Endothelial cell of umbilical vein (primary cell): Measurements from ENCODE around the gene ZDHHC14. TPM values are rescaled to one million over a fixed set of nuclear protein-coding genes. Genes with fewer than 3 reads are reported as not detected.

Source experiments
- BruUV-seq: library from RNA; stranded (reverse); fragments of 400-500 nt; replicated peaks from 2 replicates; lab custom pipeline; 2021; lab: Mats Ljungman, UMichigan
- CTCF ChIA-PET: fragments of 300-600, 350-600 bp; sonication (Branson Sonifier 250); formaldehyde crosslinking; loops from one replicate; lab custom pipeline; 2021; ENCODE audit warnings: antibody characterized with exemption, inconsistent platforms; lab: Charles Lee
- POLR2A ChIA-PET: fragments of 300-600, 350-600 bp; sonication (Branson Sonifier 250); formaldehyde crosslinking; loops from one replicate; lab custom pipeline; 2021; ENCODE audit warnings: antibody characterized with exemption, inconsistent platforms; lab: Charles Lee
- DNase-seq: peaks from one replicate; pipeline ENCODE4 v3.0.0-alpha.2; 2011; ENCODE audit warnings: low read depth, low spot score
- FAIRE-seq: peaks from 2 replicates; lab custom pipeline; 2011; peaks lifted over from hg19 to GRCh38; lab: Jason Lieb, UNC
- H2AFZ ChIP-seq: 2 replicates; pipeline ENCODE4 v1.6.0; 2012; ENCODE audit warnings: low read depth, low read length, control low read depth, inconsistent platforms
- H3K27ac ChIP-seq: 2 replicates; pipeline ENCODE4 v1.5.1; 2011; ENCODE audit warnings: low read depth, mild to moderate bottlenecking, control low read depth, low read length, moderate library complexity; ENCODE audit not compliant: insufficient read depth
- H3K27me3 ChIP-seq, 2 experiments: 2 replicates each; pipeline versions ENCODE4 v1.6.0 to v1.6.1; 2011; ENCODE audit warnings: low read length in 2 of 2, mixed read lengths in 1 of 2; ENCODE audit not compliant: control insufficient read depth in 2 of 2, insufficient read depth in 2 of 2
- H3K36me3 ChIP-seq, 2 experiments: 2 replicates in 1 of 2; 3 replicates in 1 of 2; pipeline ENCODE4 v1.5.1; 2011; ENCODE audit warnings: low read length in 2 of 2, mild to moderate bottlenecking in 1 of 2, moderate library complexity in 1 of 2; ENCODE audit not compliant: control insufficient read depth in 2 of 2, insufficient read depth in 2 of 2; ENCODE audit errors: extremely low read depth in 1 of 2
- H3K4me1 ChIP-seq: 3 replicates; pipeline ENCODE4 v1.5.1; 2011; ENCODE audit warnings: mild to moderate bottlenecking, low read length; ENCODE audit not compliant: control insufficient read depth, insufficient read depth; ENCODE audit errors: extremely low read depth
- H3K4me2 ChIP-seq: 2 replicates; pipeline ENCODE4 v1.6.1; 2011; ENCODE audit warnings: low read length, control low read depth, mixed read lengths; ENCODE audit not compliant: insufficient read depth
- H3K4me3 ChIP-seq, 3 experiments: fragments of 200-600 bp in 1 of 3; sonication (generic), shearing (Covaris generic) in 1 of 3; replicated peaks in 1 of 3; 2 replicates each; pipeline ENCODE4 v1.5.1; 2011 to 2016; ENCODE audit warnings: control low read depth in 3 of 3, low read length in 3 of 3, mild to moderate bottlenecking in 2 of 3, inconsistent platforms in 1 of 3, low read depth in 1 of 3, moderate library complexity in 1 of 3; ENCODE audit not compliant: insufficient read depth in 1 of 3
- H3K79me2 ChIP-seq: 2 replicates; pipeline ENCODE4 v1.6.0; 2012; ENCODE audit warnings: low read length, inconsistent platforms; ENCODE audit not compliant: control insufficient read depth, insufficient read depth
- H3K9ac ChIP-seq: replicated peaks from 2 replicates; pipeline ENCODE3; 2011; ENCODE audit warnings: low read length, control low read depth; ENCODE audit not compliant: insufficient read depth; ENCODE audit errors: extremely low read depth
- H3K9me1 ChIP-seq: replicated peaks from 3 replicates; pipeline ENCODE4 v1.6.0; 2011; ENCODE audit warnings: mild to moderate bottlenecking, low read length; ENCODE audit not compliant: control insufficient read depth, insufficient read depth; ENCODE audit errors: extremely low read depth
- H3K9me3 ChIP-seq: replicated peaks from 2 replicates; pipeline ENCODE4 v1.5.1; 2012; ENCODE audit warnings: low read length, inconsistent platforms; ENCODE audit not compliant: control insufficient read depth, insufficient read depth
- H4K20me1 ChIP-seq: replicated peaks from 2 replicates; pipeline ENCODE3; 2011; ENCODE audit warnings: mild to moderate bottlenecking, low read length; ENCODE audit not compliant: control insufficient read depth, insufficient read depth; ENCODE audit errors: extremely low read depth
- CTCF ChIP-seq, 2 donors: IDR thresholded peaks; 1 replicate in 1 of 2; 2 replicates in 1 of 2; pipeline ENCODE4 v1.5.1; 2011; ENCODE audit warnings: low read length in 2 of 2, mild to moderate bottlenecking in 2 of 2, moderate library complexity in 2 of 2, control low read depth in 1 of 2, inconsistent platforms in 1 of 2, low read depth in 1 of 2; ENCODE audit not compliant: insufficient read depth in 1 of 2; ENCODE audit errors: extremely low read depth in 1 of 2
- EZH2 ChIP-seq: IDR thresholded peaks from 2 replicates; pipeline ENCODE4 v1.6.1; 2012; ENCODE audit warnings: borderline replicate concordance, low read depth, mild to moderate bottlenecking, moderate library complexity, low read length, inconsistent platforms; ENCODE audit not compliant: severe bottlenecking
- FOS ChIP-seq: IDR thresholded peaks from 2 replicates; pipeline ENCODE4 v1.6.1; 2011; ENCODE audit warnings: mild to moderate bottlenecking, low read length, moderate library complexity, borderline replicate concordance; ENCODE audit not compliant: insufficient read depth
- GATA2 ChIP-seq: IDR thresholded peaks from 2 replicates; pipeline ENCODE4 v1.7.0; 2011; ENCODE audit warnings: low read depth, mild to moderate bottlenecking, moderate library complexity, mixed read lengths, low read length; ENCODE audit not compliant: insufficient read length, insufficient read depth
- JUN ChIP-seq: IDR thresholded peaks from 2 replicates; pipeline ENCODE4 v1.6.1; 2011; ENCODE audit warnings: borderline replicate concordance, low read depth; ENCODE audit not compliant: insufficient read length, insufficient read depth
- MYC ChIP-seq: IDR thresholded peaks from one replicate; pipeline ENCODE4 v1.6.1; 2011; ENCODE audit warnings: mild to moderate bottlenecking, low read depth, low read length
- POLR2A ChIP-seq: IDR thresholded peaks from 2 replicates; pipeline ENCODE4 v1.6.1; 2012; ENCODE audit warnings: low read depth, mild to moderate bottlenecking, control low read depth, low read length
- POLR2AphosphoS5 ChIP-seq: IDR thresholded peaks from 2 replicates; pipeline ENCODE4 v1.6.1; 2012; ENCODE audit warnings: low read depth, mild to moderate bottlenecking, control low read depth, low read length, moderate library complexity; ENCODE audit not compliant: insufficient read depth
- dilution Hi-C: fragments of 300-500 bp; cut with MboI; formaldehyde crosslinking; loops from one replicate; pipeline ENCODE4 v1.15.0; 2019; ENCODE audit warnings: low sequenced_read_pairs; ENCODE audit not compliant: extremely low pct_ligation_motif_present
- intact Hi-C: fragments of 100-400 bp; cut with micrococcal nuclease; formaldehyde crosslinking; loops from one replicate; pipeline ENCODE4 v1.10.0; 2022
- polyA plus RNA-seq, 4 experiments: library from polyadenylated mRNA; depleted of rRNA in 3 of 4; stranded (reverse) in 3 of 4; unstranded in 1 of 4; fragments of >200 nt; gene quantifications; 2 replicates each; pipeline versions ENCODE4 v1.2.1 to v1.2.3, GENCODE V29; 2011 to 2012; ENCODE audit warnings: missing spikeins in 1 of 4
- total RNA-seq: library from RNA; stranded (reverse); gene quantifications from 2 replicates; pipeline ENCODE4 v1.2.3, GENCODE V29; 2021
- TF ChIP-seq, protein P1 (sequence below): IDR thresholded peaks from 2 replicates; pipeline ENCODE4 v1.6.1; 2011; ENCODE audit not compliant: insufficient read depth, insufficient read length

The ZDHHC14 gene
- total and polyA plus RNA-seq, 2 donors (not counting 3 experiments of a cell fraction or from before 2014, with no cell fraction given), result 23.0 to 25.6 TPM

DNA sequence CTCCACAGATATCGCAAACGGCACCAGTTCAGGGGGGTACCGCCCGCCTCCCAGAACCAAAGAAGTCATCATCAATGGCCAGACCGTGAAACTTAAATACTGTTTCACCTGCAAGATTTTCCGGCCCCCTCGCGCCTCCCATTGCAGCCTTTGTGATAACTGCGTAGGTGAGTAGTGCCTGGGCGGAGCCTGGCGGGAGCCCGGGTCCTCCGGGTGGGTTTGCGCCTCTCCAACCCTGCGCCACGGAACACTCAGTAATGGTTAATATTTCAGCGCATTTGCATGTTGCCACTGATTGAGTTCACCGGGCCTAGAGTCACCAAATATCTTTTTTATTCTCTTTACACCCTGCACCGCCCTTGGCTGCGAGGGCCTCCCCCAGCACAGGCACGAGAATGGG, 212.0 kb downstream of the ZDHHC14 start:
- no TSS peak for BruUV-seq
- Histone ChIP-seq H3K36me3 (no peaks in the 10 kb centered on the region), H3K4me1 (no peaks in the 10 kb centered on the region), H3K27me3 (no peaks in the 10 kb centered on the region), H3K27ac (no peak overlapping the region), H3K9ac (no peak overlapping the region), H2AFZ (no peak overlapping the region), H4K20me1 (no peaks in the 10 kb centered on the region), H3K4me2 (no peak overlapping the region), H3K9me3 (no peaks in the 10 kb centered on the region), H3K9me1 (no peaks in the 10 kb centered on the region), H3K4me3 (no peak overlapping the region), H3K79me2 (no peaks in the 10 kb centered on the region)
- ChIA-PET CTCF (interaction anchor here (1.2 kb wide), 1 partner anchor 258 kb away, joined by 3 read pairs; no protein-coding TSS in a partner anchor), POLR2A (no interaction called here)
- FAIRE-seq (no peak), DNase-seq (no peak)
- dilution Hi-C loops, result no loop called here
- intact Hi-C loops, result no loop called here
- TF ChIP-seq GATA2 (no peak), FOS (no peak), EZH2 (no peak), CTCF (IDR thresholded peaks at IDR 0.05; ENCODE audit: extremely low read depth in 1 of 2, insufficient read depth in 1 of 2, low read depth in 1 of 2, low read length in 2 of 2) (no peak), POLR2AphosphoS5 (no peak), POLR2A (no peak), JUN (no peak), MYC (no peak)
- TF ChIP-seq, protein P1, sequence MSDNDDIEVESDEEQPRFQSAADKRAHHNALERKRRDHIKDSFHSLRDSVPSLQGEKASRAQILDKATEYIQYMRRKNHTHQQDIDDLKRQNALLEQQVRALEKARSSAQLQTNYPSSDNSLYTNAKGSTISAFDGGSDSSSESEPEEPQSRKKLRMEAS, result no peak
